NOMO-1 treated with DMSO at 0.1 percent for 48 hours (cell line): ENCODE data around the gene ZNF473.
A peak's percentile ranks its signal among the peaks of the same experiment; 100 is the strongest.

ENCODE experiments used
- DNase-seq: peaks from one replicate; lab custom pipeline; 2025; ENCODE audit not compliant: unreplicated experiment; lab: John Stamatoyannopoulos, UW

ZNF473 gene

DNA sequence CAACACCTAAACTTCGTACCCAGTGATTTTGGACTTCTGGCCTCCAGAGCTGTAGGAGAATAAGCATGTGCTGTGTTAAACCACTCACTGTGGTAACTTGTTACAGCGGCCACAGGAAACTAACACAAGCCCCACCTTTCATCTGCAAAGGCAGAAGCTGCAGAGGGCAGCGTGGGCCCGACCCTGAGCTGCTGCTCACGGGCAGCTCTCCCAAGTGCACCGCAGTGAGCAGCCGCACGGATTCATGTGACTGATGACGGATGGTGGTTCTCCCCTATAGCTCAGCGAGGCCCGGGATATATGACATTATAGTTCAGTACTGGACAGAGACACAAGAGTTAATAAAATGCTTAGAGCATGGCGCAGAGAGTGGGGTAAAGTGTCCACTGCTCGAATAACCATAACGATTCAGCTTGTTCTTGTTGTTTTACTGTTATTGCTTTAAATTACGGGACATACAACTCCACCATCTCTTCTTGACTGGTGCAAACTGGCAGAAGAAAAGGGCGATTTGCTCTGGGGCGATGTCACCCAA is 22.5 kb upstream of the ZNF473 start:
- DNase-seq, result no peak

DNA sequence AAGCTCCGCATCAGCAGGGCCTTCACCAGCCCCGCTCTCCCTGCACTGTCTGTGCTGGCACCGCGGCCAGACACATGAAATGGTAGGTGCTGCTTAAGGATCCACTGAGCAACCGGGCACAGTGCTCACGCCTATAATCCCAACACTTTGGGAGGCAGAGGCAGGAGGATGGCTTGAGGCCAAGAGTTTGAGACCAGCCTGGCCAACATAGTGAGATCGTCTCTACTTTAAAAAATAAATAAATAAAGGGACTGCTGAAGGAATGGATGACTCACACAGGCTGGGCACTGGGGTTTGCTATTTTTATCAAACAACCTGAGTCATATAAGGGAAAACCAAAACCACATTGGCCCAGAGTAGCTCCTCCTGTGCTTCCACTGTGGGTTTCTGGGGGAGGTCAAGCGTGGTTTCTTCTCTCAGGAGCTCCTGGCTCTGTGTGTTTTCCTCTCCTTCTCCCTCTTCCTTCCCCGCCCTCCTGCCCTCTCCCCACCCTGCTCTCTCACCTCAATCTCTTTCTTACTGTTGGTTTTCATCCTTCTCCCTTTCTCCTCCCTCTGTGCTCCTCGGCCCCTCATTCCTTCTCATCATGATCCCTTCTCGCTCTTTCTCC is 21.9 kb upstream of the ZNF473 start:
- peak; percentile 82 for DNase-seq

DNA sequence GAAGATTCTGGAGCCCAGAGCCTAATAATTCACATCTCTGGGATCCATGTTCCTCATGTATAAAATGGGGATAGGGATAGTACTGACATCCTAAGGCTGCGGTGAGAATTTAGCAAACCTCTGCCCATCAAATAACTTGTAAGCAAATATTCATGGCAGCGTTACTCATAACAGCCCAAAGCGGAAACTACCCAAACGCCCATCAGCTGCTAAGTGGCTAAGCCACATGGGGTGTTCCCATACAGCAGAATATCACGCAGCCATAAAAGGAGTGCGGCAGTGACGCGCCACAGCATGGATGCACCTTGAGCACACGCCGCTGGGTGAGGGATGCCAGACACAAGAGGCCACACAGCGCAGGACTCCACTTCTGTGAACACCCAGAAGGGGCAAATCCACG is 20.4 kb upstream of the ZNF473 start:
- no peak for DNase-seq

DNA sequence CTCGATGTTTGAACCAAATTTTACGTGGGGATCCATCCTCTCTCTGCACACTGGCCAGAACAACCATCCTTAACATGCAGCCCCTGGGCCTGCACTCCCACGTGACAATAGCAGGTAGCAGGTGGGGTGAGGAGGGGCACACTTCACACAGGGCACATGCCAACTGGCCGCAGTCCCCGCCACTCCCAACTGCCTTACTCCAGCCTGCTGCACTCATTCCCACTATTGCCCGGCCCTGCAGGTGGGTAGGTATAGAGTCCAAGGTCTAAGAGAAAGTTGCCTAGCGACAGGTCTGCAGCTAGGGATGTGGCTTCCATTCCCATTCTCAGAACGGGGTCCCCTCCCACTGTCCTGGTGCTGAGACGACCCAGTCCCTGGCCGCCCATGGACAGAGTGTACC is 18.6 kb upstream of the ZNF473 start:
- no peak for DNase-seq

DNA sequence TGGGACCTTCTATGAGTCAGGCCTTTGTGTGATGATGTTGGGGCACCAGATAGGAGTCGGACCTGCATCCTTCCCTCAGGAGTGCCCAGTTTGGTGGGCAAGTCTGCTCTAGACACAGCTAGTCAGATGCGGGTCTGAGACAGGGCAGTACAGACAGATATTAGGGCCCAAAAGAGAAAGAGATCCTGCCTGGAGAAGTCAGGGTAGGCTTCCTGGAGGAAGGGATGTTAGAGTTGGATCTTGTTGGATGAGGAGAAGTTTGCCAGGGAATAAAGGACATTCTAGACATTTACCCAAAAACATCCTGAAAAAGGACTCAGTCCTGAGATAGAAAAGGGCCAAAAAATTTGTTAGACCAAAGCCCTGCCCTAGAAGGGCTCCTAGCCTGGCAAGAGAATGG is 17.9 kb upstream of the ZNF473 start:
- DNase-seq, result no peak

DNA sequence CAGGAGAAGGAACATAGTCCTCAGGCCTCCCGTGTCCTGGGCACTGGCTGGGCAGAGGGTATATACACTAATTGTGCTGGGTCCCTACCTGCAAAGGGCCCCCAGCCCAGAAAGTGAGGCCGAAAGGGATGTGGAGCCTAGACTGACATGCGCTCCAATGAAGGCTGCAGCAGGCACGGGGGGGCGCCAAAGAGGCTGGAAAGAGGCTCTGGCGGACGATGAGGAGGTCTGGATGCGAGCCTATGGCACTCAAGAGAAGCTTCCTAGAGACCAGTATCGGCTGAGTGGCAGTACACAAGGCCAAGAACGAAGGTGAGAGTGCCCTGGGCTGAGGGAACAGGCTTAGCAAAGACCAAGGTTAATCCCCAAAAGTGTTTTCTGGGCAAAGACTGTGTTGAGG is 17.3 kb upstream of the ZNF473 start:
- no peak for DNase-seq

DNA sequence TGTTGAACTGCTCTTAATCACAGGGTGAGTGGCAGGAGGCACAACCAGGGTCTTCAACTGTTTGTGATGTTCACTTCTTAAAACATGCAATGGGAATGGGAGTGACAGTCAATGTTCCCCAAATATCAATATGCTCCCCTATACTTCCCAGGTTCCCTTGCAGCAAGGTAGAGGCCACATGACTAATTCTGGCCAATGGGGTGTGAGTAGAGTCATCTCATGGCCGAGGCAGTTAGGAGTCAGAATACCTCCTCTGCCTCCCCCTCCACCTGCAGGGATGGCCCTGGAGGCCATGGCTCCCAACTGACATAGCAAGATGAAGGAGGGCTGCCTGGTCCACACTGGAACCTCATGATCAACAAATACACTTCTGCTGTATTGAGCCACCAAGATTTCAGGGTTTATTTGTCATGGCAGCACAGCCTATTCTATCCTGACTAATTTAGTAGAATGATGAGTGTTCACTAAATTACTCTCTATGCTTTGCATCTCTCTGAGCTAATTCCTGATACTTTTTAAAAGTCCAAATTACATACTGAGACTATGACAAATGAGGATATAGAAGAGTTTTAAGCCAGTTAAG is 9.5 kb upstream of the ZNF473 start:
- DNase-seq, result no peak

DNA sequence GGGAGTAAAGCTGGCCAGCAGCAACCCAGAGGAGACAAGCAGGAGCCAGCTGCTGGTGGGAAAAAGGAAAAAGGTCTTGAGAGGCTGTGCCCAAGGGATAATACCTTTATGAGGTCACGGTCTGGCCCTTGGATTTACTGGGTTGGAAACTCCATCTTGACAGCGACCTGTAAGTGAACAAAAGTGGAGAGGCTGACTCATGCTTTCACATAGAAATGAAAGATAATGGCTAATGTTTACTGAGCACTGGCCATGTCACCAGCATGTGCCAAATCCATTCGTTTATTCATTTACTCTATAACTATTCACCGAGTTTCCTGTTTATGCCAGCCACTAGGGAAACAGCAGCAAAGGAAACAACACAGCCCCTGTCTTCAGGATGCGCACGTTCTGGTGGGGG is 5.3 kb upstream of the ZNF473 start:
- DNase-seq, result no peak

DNA sequence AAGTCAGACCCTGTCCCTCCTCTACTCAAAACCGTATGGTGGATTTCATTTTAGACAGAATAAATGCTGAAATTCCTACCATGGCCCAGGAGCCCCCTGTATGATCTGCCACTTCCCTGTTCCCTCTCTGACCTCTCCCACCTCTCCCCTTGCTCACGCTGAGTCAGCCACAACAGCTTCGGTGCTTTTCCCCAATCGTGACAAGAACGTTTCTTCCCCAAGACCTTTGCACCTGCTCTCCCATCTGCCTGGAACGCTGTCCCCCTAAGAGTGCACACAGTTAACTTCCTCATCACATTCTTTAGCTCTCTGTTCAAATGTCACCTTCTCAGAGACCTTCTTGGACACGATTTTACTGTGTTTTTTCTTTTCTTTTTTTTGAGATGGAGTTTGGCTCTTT is 3.0 kb upstream of the ZNF473 start:
- DNase-seq, result no peak

DNA sequence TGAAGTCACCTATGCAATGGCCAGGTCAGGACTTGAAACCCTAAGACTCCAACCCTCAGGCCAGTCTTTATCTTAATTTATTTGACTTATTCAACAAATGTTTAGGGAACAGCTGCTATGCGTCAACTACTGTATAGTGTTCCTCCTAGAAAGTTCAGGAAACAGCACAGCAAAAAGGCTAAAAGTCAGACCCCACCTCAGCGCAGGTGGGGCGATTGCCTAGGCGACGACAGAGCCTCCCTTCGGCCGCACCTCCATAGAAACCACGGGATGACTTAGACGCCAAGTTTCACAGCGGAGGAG is 1.1 kb upstream of the ZNF473 start:
- DNase-seq, result no peak

DNA sequence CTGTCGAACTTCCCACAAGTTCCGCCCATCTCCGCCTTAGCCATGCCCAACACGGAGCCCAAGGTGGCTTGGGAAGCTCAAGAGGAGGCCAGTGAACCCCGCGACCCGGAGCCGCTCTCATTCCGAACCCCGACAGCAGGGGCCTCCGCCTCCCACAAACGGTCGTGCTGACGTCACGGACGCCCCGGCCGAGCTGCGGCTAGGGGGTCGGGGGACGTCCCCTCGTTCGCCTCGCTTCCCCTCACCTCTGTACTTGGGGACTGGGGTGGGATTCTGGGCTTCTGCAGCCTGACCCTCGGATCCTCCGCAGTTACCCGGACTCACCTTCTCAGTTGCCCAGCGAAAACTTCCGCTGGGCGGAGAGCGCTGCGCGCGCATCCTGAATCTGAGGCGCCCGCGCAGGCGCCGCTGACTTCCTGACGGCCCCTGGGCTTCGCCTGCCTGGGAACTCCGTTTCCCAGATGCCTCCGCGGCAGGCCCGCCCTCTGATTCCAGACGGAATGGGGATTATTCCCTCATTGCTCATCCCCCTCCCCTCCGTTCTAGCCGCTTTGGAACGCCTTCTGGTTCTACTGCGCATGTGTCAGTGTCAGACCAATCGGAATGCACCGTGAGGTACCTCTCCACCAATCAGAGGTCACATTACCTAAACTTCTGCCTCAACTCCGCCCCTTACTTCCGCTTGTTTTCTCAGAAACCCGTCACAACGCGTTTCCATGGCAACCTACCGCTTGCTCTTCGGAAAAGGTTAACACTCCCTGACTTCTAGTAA is 597 bp upstream of the ZNF473 start, which contains the start of gene VRK3:
Gene VRK3 (minus strand): TSS at position 351 of the 772 bp plus-strand sequence. CDS start 9,210 bp downstream, outside the sequence.
- DNase-seq, result peak; percentile 100

DNA sequence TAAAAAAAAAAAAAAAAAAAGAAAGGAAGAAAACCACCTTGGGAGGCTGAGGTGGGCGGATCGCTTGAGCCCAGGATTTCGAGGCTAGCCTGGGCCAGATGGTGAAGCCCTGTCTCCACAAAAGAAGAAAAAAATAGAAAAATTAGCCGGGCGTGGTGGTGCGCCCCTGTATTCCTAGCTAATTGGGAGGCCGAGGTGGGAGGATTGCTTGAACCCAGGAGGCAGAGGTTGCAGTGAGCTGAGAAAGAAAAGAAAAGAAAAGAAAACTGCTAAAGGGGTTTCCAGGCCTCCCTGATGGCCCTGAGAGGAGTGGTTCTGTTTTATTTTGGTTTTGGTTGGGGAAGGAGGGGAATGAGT is 723 bp downstream of the ZNF473 start:
- no peak for DNase-seq

DNA sequence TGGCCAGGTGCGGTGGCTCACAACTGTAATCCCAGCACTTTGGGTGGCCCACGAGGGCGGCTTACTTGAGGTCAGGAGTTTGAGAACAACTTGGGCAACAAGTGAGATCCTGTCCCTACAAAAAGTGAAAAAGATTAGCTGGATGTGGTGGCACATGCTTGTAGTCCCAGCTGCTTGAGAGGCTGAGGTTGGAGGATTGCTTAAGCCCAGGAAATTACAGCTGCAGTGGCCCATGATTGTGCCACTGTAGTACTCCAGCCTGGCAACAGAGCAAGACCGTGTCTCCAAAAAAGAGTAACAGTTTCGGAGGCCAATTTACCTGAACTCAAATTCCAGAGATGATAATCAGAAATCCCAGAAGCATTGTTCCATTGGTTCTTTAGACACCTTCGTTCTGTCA is 4.4 kb downstream of the ZNF473 start:
- DNase-seq, result no peak

DNA sequence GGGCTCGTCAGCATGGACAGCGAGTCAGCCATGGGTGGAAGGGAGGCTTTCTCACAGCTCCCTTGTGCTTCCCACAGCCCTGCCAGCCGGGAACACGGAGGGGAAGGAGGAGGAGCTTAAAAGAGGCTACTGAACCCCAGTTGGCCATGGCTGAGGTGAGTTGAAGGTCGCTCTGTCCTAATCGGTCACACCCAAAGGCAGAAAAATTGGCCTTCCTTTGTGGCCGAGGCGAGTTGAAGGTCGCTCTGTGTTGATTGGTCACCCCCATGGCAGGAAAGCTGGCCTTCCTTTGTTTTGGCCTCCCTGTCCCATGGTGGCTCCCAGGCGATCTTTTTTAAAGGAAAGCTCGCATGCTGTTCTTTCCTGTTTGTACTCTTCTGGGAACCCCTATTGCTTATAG is 5.1 kb downstream of the ZNF473 start:
- DNase-seq, result no peak

DNA sequence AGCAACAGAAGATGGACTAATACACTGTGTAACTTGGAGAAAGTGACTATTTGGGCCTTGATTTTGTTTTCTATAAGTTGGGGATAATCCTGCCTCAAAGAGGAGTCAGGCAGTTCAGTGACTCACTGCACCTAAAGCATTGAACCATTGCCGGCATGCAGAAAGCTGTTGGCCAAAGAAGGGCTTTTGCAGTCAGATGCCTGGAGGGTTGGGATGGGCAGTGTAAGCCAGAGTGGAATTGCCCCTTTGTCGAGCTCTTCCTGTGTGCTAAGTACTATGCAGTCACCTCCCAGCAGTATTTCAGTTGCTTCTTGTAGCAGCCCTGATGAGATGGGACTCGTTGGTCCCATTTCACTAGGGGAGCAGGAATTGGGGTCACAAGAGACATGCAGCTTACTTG is 11.1 kb downstream of the ZNF473 start:
- DNase-seq, result no peak

DNA sequence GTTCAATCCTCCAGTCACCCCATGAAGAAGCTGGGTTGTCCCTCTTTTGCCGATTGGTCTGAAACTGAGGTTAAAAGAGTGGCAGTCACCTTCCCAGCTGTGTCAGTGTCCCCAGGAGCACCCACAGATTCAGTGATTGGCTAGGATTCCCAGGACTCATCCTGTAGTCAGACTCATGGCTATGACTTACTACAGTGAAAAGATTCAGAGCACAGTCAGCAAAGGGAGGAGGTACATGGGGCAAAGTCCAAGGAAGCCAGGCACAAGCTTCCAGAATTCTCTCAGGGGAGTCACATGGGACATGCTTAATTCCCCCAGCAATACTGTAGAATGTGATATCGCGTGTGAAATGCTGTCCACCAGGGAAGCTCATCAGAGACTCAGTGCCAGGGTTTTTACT is 14.2 kb downstream of the ZNF473 start:
- no peak for DNase-seq

DNA sequence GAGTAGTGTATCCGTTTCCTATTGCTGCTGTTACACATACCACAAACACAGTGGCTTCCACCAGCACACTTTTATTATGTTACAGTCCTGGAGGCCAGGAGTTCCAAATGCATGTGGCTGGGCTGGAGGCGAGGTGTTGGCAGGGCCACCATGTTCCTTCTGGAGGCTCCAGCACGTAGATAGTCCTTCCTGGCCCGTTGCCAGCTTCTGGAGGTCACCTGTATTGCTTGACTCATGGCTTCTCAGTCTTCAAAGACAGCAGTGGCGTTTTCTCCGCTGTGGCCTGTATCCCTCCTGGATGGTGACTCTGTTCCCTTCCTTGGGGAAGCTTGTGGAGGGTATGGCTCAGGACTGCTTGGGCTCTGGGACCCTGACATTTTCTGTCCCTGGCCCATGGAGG is 15.2 kb downstream of the ZNF473 start:
- DNase-seq, result no peak

DNA sequence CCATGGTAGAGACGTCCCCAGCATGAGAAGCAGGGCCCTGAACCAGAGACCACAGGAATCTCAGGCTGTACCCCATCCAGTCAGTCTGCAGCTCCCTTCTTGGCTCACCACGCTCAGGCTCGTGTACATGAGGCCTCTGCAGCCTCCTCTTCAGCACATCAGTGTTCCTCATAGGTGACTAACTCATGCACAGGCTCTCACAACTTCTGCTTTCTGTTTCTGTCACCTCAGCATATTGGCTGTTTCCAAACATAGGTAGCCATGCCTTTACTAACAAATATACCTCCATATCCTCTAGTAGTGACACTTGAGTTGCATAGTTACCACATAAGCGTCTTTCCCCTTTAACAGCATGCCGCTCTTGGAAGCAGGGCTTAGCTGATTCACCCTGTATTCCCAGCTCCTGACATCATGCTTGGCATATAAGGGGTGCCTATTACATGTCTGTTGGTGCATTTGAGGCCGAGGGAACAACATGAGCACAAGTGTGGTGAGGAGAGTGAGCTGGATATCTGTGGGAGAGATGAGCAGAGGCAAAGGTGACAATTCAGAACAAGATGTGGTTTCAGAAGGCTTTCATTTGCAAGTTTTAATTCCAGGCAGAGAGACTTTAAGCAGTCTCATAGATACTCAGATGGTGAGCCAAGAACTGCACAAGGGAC is 16.7 kb downstream of the ZNF473 start:
- DNase-seq, result no peak

DNA sequence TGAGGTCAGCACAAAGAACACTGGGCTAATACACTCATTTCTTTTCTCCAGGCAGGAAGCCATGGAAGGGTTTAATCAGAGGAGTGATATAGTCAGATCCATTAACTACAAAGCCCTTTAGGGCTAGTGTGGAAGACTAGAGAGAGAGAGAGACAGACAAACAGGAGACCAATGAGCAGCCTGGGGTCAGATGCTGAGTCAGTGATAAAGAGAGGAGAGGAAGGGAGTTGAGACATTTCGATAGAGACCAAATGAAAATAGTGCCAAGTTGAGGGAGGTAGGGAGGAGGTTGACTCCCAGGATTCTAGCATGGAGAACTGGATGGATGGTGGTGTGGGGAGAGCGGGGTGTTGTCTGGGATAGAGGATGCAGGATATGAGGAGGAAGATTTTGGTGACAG is 18.2 kb downstream of the ZNF473 start:
- no peak for DNase-seq

DNA sequence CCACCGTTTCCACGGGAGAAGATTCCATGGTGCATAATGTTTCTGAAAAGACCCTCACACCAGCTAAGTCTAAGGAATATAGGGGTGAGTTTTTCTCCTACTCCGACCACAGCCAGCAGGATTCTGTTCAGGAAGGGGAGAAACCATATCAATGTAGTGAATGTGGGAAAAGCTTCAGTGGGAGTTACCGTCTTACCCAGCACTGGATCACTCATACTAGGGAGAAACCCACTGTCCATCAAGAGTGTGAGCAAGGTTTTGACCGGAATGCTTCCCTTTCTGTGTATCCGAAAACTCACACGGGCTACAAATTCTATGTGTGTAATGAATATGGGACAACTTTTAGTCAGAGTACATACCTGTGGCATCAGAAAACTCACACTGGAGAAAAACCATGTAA is 19.1 kb downstream of the ZNF473 start:
- no peak for DNase-seq

DNA sequence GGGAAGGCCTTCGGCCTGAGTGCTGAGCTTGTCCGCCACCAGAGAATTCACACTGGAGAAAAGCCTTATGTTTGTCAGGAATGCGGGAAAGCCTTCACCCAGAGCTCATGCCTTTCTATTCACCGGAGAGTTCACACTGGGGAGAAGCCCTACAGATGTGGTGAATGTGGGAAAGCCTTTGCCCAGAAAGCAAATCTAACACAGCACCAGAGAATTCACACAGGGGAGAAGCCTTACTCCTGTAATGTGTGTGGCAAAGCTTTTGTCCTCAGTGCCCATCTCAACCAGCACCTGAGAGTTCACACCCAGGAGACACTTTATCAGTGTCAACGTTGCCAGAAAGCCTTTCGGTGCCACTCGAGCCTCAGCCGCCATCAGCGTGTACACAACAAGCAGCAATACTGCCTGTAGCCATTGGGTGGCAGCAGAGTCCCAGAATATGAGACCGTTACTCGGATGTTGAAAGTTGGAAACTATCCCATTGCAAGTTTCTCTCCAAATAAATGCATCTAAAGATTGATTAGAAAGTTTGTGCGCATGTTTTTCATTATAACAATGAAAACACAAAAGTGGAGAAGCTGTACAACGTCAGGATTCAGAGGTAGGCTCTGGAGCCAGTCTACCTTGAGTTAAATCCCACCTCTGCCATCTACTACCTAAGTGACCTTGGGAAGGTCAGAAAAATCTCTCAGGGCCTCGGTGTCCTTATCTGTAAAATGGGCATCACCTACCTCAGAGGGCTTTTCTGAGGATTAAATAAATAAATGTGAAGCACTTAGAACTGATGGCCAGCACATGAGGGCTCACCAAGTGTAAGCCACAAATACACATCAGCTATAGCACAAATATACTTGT is 21.1 kb downstream of the ZNF473 start:
- DNase-seq, result no peak
